ENCODE results near the gene FAM217A.
A peak's percentile ranks its signal among the peaks of the same experiment; 100 is the strongest.
"Not testable (repeated sequence)": the region's sequence is repeated elsewhere in the genome, so short reads cannot be mapped to it uniquely, and the experiment has no call there.

The FAM217A gene

GRCh38 chr6:4093288-4093687 lies 14.4 kb upstream of the FAM217A start:
- Histone ChIP-seq H3K4me3 (ENCODE audit: low read depth, low read length) (no peak overlapping the region), H3K27ac (no peak overlapping the region; the same call in 1 of the 2 replicates), H3K9me3 (ENCODE audit: severe bottlenecking) (peaks cover 4% of the 10 kb centered on the region), H3K36me3 (no peaks in the 10 kb centered on the region), H3K27me3 (ENCODE audit: insufficient read depth, low read depth, severe bottlenecking) (no peaks in the 10 kb centered on the region)
- no peak for TF ChIP-seq CTCF (IDR thresholded peaks at IDR 0.05; ENCODE audit: low read depth, low read length)
- no peak for DNase-seq

GRCh38 chr6:4091941-4092340 lies 13.0 kb upstream of the FAM217A start:
- no peak for TF ChIP-seq CTCF (IDR thresholded peaks at IDR 0.05; ENCODE audit: low read depth, low read length)
- peak; percentile 88 for DNase-seq
- H3K4me3 ChIP-seq (ENCODE audit: low read depth, low read length) = no peak overlapping the region
- no peaks in the 10 kb centered on the region for H3K36me3 ChIP-seq
- H3K27me3 ChIP-seq (ENCODE audit: insufficient read depth, low read depth, severe bottlenecking) = no peaks in the 10 kb centered on the region
- H3K9me3 ChIP-seq (ENCODE audit: severe bottlenecking) = peaks cover 4% of the 10 kb centered on the region
- H3K27ac ChIP-seq = peak overlapping the region; percentile 80

- not testable (repeated sequence) for H3K9me3 ChIP-seq (ENCODE audit: severe bottlenecking); H3K27ac ChIP-seq; DNase-seq; H3K27me3 ChIP-seq (ENCODE audit: insufficient read depth, low read depth, severe bottlenecking); H3K36me3 ChIP-seq; H3K4me3 ChIP-seq (ENCODE audit: low read depth, low read length)
These were observed 11.1 kb upstream of the FAM217A start for GRCh38 chr6:4090043-4090442.

- H3K36me3 ChIP-seq = no peaks in the 10 kb centered on the region
- H3K27me3 ChIP-seq (ENCODE audit: insufficient read depth, low read depth, severe bottlenecking) = no peaks in the 10 kb centered on the region
- H3K4me3 ChIP-seq (ENCODE audit: low read depth, low read length) = no peak overlapping the region
- no peak for TF ChIP-seq CTCF (IDR thresholded peaks at IDR 0.05; ENCODE audit: low read depth, low read length)
- no peak for DNase-seq
- H3K27ac ChIP-seq = no peak overlapping the region
- peaks cover 4% of the 10 kb centered on the region for H3K9me3 ChIP-seq (ENCODE audit: severe bottlenecking)
These were observed 9.8 kb upstream of the FAM217A start for GRCh38 chr6:4088704-4089103.

GRCh38 chr6:4085332-4085700 lies 6.4 kb upstream of the FAM217A start:
- DNase-seq = no peak
- Histone ChIP-seq H3K9me3 (ENCODE audit: severe bottlenecking) (no peaks in the 10 kb centered on the region), H3K27ac (no peak overlapping the region), H3K27me3 (ENCODE audit: insufficient read depth, low read depth, severe bottlenecking) (no peaks in the 10 kb centered on the region), H3K36me3 (no peaks in the 10 kb centered on the region), H3K4me3 (ENCODE audit: low read depth, low read length) (no peak overlapping the region)
- TF ChIP-seq CTCF (IDR thresholded peaks at IDR 0.05; ENCODE audit: low read depth, low read length) = no peak

- no peak for DNase-seq
- no peak for TF ChIP-seq CTCF (IDR thresholded peaks at IDR 0.05; ENCODE audit: low read depth, low read length)
- Histone ChIP-seq H3K9me3 (ENCODE audit: severe bottlenecking) (no peaks in the 10 kb centered on the region), H3K27me3 (ENCODE audit: insufficient read depth, low read depth, severe bottlenecking) (no peaks in the 10 kb centered on the region), H3K27ac (no peak overlapping the region), H3K36me3 (no peaks in the 10 kb centered on the region), H3K4me3 (ENCODE audit: low read depth, low read length) (no peak overlapping the region)
These were observed 5.8 kb upstream of the FAM217A start for GRCh38 chr6:4084444-4085331.

Data from WERI-Rb-1 (cell line).